ENCODE results near the gene WDR45B. TPM values are rescaled to one million over a fixed set of nuclear protein-coding genes. Genes with fewer than 3 reads are reported as not detected.
A peak's percentile ranks its signal among the peaks of the same experiment; 100 is the strongest.

Gene WDR45B
- total RNA-seq, 4 donors from 2014 or later: 79.3 to 95.9 (median 84.2) TPM

DNA sequence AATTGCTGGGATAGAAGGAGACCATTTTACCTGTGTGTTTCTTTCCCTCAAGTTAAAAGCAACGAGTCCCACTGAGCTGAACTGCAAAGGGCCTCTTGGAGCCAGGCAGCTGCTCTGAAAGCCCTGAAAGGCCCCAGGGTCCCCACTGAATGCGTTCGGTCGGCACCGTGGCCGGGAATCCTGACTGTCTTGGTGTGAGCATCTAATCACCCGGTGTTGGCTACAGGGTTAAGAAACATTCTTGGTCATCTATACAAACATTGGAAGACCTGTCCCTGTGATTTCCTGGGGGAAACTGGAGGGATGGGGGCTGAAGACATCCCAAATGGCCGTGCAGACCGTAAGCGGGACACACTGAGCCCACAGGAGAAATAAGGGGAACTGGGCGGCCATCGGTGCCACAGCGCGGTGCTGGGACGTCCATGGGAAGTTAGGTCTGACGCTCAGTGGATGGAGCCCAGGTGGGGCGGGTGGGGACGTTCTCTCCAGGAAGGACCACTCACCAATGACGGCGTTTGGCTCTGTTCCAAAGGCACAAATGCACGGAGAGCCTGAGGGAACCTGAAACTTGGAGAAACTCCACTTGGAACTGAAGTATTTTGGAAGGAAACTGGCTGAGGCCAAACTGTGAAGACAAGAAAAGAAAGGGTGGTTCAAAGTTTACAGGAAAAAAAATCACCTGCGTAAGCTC is 32.1 kb downstream of the WDR45B start:
- H3K27me3 ChIP-seq: no peaks in the 10 kb centered on the region
- TF ChIP-seq, protein P1, sequence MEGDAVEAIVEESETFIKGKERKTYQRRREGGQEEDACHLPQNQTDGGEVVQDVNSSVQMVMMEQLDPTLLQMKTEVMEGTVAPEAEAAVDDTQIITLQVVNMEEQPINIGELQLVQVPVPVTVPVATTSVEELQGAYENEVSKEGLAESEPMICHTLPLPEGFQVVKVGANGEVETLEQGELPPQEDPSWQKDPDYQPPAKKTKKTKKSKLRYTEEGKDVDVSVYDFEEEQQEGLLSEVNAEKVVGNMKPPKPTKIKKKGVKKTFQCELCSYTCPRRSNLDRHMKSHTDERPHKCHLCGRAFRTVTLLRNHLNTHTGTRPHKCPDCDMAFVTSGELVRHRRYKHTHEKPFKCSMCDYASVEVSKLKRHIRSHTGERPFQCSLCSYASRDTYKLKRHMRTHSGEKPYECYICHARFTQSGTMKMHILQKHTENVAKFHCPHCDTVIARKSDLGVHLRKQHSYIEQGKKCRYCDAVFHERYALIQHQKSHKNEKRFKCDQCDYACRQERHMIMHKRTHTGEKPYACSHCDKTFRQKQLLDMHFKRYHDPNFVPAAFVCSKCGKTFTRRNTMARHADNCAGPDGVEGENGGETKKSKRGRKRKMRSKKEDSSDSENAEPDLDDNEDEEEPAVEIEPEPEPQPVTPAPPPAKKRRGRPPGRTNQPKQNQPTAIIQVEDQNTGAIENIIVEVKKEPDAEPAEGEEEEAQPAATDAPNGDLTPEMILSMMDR (IDR thresholded peaks at IDR 0.05): no peak
- TF ChIP-seq POLR2A (IDR thresholded peaks at IDR 0.05): no peak
- intact Hi-C loops (cut with DNase I): no loop called here
- no peaks in the 10 kb centered on the region for H3K4me1 ChIP-seq
- H3K27ac ChIP-seq: no peak overlapping the region
- WGBS, 2 donors: 82 to 84% methylated on average over 20 of the region's 22 CpGs
- peaks cover 39 to 62% of the 10 kb centered on the region in 2 donors for H3K36me3 ChIP-seq
- DNase-seq: no peak
- no peaks in the 10 kb centered on the region for H3K9me3 ChIP-seq
- H3K4me3 ChIP-seq (replicated peaks in 1 of 3): no peak overlapping the region

DNA sequence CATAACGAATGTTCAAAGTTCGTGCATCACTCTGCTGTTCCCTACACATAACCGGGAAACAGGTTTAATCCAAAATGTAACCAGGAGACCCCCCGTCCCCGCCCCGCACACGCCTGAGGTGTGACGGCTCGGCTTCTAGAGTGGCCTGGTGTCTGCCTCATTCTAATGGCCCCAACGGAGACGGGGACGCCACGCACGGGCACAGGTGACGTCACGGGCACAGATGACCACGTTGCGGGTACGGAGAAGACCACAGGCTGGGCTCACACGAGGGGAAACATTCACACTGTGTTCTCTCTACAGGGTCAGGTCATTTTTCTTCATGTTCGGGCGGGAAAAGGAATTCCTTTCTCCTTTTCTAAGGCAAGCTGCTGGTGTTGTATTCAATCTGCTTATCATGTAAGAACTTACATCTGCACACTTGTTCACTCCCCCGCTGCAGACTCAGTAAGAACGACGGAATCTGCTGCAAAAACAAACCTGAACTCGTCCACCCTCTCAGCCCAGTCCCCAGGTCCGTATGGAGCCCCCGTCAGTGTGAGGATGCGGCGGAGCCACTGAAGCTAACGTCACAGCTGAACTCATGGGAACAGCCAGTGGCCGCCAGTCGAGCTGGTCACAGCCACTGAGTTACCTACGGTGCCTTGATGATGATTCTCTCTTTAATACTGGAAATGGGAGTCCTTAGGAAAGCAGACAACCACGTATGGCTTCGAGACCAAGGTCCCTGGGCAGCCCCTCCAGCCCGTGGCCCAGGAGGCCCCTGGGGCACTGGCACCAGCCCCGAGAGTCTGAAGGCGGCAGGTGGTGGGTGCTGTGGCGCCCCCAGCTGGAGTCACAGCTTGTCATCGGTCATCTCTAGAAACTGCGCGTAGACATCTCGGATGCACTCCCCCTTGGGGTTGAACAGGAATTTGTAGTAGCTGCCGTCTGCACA is 32.9 kb downstream of the WDR45B start:
- intact Hi-C loops (cut with DNase I): no loop called here
- no peak overlapping the region for H3K27ac ChIP-seq
- TF ChIP-seq, protein P1 (IDR thresholded peaks at IDR 0.05): no peak
- TF ChIP-seq POLR2A (IDR thresholded peaks at IDR 0.05): no peak
- no peak overlapping the region for H3K4me3 ChIP-seq (replicated peaks in 1 of 3)
- H3K36me3 ChIP-seq: peaks cover 38 to 54% of the 10 kb centered on the region in 2 donors
- DNase-seq: no peak
- no peaks in the 10 kb centered on the region for H3K27me3 ChIP-seq
- no peaks in the 10 kb centered on the region for H3K4me1 ChIP-seq
- 92 to 93% methylated on average over 39 to 45 of the region's 45 CpGs for WGBS, 2 donors
- H3K9me3 ChIP-seq: no peaks in the 10 kb centered on the region

DNA sequence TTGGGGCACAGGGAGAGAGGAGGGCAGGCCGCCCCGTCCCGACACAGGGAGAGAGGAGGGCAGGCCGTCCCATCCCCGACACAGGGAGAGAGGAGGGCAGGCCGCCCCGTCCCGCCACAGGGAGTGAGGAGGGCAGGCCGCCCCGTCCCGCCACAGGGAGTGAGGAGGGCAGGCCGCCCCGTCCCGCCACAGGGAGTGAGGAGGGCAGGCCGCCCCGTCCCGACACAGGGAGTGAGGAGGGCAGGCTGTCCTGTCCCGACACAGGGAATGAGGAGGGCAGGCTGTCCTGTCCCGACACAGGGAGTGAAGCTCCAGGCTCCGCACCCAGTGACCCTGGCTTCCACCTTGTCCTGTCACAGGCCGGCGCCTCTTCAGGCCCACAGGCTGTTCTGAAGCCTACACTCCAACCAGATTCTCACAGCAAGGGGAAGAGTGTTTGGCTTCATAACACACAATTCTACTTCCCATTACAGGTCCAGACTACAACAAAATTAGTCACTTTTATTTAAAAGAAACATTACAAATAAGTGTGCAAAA is 34.1 kb downstream of the WDR45B start:
- no peaks in the 10 kb centered on the region for H3K9me3 ChIP-seq
- H3K4me1 ChIP-seq: no peaks in the 10 kb centered on the region
- peaks cover 34 to 46% of the 10 kb centered on the region in 2 donors for H3K36me3 ChIP-seq
- H3K27me3 ChIP-seq: no peaks in the 10 kb centered on the region
- H3K4me3 ChIP-seq (replicated peaks in 1 of 3): no peak overlapping the region
- WGBS, 2 donors: 62 to 81% methylated on average over 4 to 6 of the region's 22 CpGs
- no peak overlapping the region for H3K27ac ChIP-seq
- TF ChIP-seq, protein P1 (IDR thresholded peaks at IDR 0.05): no peak
- TF ChIP-seq POLR2A (IDR thresholded peaks at IDR 0.05): no peak
- intact Hi-C loops (cut with DNase I): no loop called here
- DNase-seq: peak in 1 of 2 donors; percentile 49

DNA sequence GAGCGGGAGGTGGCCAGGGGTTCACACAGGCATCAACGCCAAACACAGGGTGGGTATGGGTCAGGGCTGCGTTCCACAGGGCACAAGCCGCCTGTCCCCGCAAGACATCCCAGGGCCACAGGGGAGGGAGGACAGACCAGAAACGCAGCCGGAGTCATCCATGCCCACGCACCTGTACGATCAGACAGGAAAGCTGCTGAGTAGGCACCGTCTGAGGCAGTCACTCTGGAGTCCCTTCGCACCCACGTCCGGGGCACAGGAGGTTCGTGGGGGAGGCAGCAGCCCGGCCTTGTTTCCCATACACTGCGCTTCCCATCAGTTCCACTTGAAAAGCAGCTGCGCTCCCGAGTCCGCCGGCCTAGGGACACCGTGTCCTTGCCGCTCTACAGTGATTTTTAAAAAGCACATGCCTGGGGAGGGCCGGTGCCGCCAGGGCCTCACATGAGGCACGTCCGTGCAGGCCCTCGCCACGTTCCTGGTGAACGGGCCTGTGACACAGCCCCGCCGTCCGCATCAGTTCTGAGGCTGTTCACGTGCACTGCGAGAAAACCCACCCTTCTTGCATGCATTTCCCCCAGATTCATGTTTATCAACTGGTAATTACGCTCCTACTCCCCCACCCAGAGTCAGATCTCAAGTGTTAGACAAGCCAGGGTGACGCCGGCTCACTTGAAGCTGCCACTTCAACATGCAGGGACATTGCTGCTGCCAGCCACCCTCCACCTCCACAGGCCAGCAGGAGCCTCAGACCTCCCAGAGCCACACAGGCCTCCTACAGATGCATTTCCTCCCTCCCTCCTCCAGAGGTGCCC is 34.8 kb downstream of the WDR45B start:
- peak; percentile 15 to 78 for DNase-seq

More for the DNA sequence above, 34.8 kb downstream of the WDR45B start:
- no peak overlapping the region for H3K4me3 ChIP-seq (replicated peaks in 1 of 3)
- intact Hi-C loops (cut with DNase I): no loop called here
- WGBS, 2 donors: 70 to 91% methylated on average over 32 to 33 of the region's 37 CpGs
- no peaks in the 10 kb centered on the region for H3K4me1 ChIP-seq
- H3K27ac ChIP-seq: no peak overlapping the region
- TF ChIP-seq POLR2A (IDR thresholded peaks at IDR 0.05): no peak
- TF ChIP-seq, protein P1 (IDR thresholded peaks at IDR 0.05): no peak
- no peaks in the 10 kb centered on the region for H3K9me3 ChIP-seq
- no peaks in the 10 kb centered on the region for H3K27me3 ChIP-seq
- H3K36me3 ChIP-seq: peaks cover 28 to 43% of the 10 kb centered on the region in 2 donors
